Fibroblast of lung (primary cell): ENCODE measurements around the gene ANKFN1.

Experiments used
- CTCF ChIP-seq, 2 donors: IDR thresholded peaks in 1 of 2; conservative IDR thresholded peaks in 1 of 2; 1 replicate in 1 of 2; 2 replicates in 1 of 2; pipeline ENCODE4 v1.5.1; 2011 to 2012; ENCODE audit warnings: low read length in 2 of 2, control low read depth in 1 of 2, inconsistent platforms in 1 of 2, low read depth in 1 of 2, mild to moderate bottlenecking in 1 of 2
- EZH2 ChIP-seq: IDR thresholded peaks from 2 replicates; pipeline ENCODE4 v1.5.1; 2012; ENCODE audit warnings: low read length, control low read depth, mild to moderate bottlenecking; ENCODE audit errors: missing control alignments

- TF ChIP-seq CTCF (conservative IDR thresholded peaks at IDR 0.05 in 1 of 2, IDR thresholded peaks at IDR 0.05 in 1 of 2; ENCODE audit: low read depth in 1 of 2, low read length in 2 of 2) (peak in 1 of 2 donors; percentile 3), EZH2 (no peak)
Observed at GRCh38 chr17:56231693-56232092, 78.4 kb downstream of the ANKFN1 start.
